ENCODE data around the gene AGBL5. TPM values are rescaled to one million over a fixed set of nuclear protein-coding genes. Genes with fewer than 3 reads are reported as not detected.

The AGBL5 gene
- total RNA-seq, 1 experiment from 2014 or later: 40.0 TPM

GRCh38 chr2:27058210-27058609 lies 6.7 kb downstream of the AGBL5 start:
- no peak overlapping the region for H3K4me2 ChIP-seq (ENCODE audit: low read length)
- no TSS peak for BruUV-seq (replicated peaks)
- no peak for TF ChIP-seq EZH2phosphoT487 (IDR thresholded peaks at IDR 0.05; ENCODE audit: borderline replicate concordance)
- TF ChIP-seq RAD21 (IDR thresholded peaks at IDR 0.05; ENCODE audit: low read depth): no peak
- TF ChIP-seq JUND (IDR thresholded peaks at IDR 0.05): no peak
- no peak for TF ChIP-seq SIN3A (IDR thresholded peaks at IDR 0.05; ENCODE audit: low read depth)
- no peak overlapping the region for H2AFZ ChIP-seq (ENCODE audit: low read depth, low read length, poor library complexity, severe bottlenecking)
- CTCF ChIA-PET: no interaction called here
- H3K79me2 ChIP-seq (ENCODE audit: insufficient read depth, low read length): no peaks in the 10 kb centered on the region
- RAD21 ChIA-PET (ENCODE audit: low non-redundant PET in 1 of 2, low total read pairs in 2 of 2, uncharacterized antibody in 2 of 2, unreplicated experiment in 2 of 2): no interaction called here
- no peaks in the 10 kb centered on the region for H3K9me2 ChIP-seq (ENCODE audit: insufficient read depth)
- H3K36me3 ChIP-seq (ENCODE audit: control insufficient read depth in 1 of 2, insufficient read depth in 2 of 2, low read length in 2 of 2): peaks cover 9 to 17% of the 10 kb centered on the region in 2 experiments; a peak in 2 of 4 replicates
- POLR2A ChIA-PET: interaction anchor here (1.1 kb wide), 1 partner anchor 10 kb away, joined by 3 read pairs; no protein-coding TSS in a partner anchor
- H3K4me1 ChIP-seq (ENCODE audit: control insufficient read depth in 1 of 2, insufficient read depth in 2 of 2, low read length in 2 of 2): no peaks in the 10 kb centered on the region
- H3K9me3 ChIP-seq (ENCODE audit: control insufficient read depth in 1 of 2, insufficient read depth in 1 of 2, low read depth in 1 of 2, low read length in 2 of 2): no peaks in the 10 kb centered on the region
- no peak overlapping the region for H3K27ac ChIP-seq (ENCODE audit: low read depth, low read length)
- H3K9ac ChIP-seq (ENCODE audit: low read length): no peak overlapping the region
- no peaks in the 10 kb centered on the region for H3K27me3 ChIP-seq (ENCODE audit: insufficient read depth, low read length)
- no peak overlapping the region for H3K4me3 ChIP-seq (replicated peaks in 1 of 2; ENCODE audit: low read depth in 1 of 2, low read length in 2 of 2)
- no peaks in the 10 kb centered on the region for H4K20me1 ChIP-seq (ENCODE audit: insufficient read depth)
- DNase-seq (ENCODE audit: low read depth, low spot score) (no peak), ATAC-seq (no peak)
- intact Hi-C loops (cut with micrococcal nuclease): no loop called here

DNA sequence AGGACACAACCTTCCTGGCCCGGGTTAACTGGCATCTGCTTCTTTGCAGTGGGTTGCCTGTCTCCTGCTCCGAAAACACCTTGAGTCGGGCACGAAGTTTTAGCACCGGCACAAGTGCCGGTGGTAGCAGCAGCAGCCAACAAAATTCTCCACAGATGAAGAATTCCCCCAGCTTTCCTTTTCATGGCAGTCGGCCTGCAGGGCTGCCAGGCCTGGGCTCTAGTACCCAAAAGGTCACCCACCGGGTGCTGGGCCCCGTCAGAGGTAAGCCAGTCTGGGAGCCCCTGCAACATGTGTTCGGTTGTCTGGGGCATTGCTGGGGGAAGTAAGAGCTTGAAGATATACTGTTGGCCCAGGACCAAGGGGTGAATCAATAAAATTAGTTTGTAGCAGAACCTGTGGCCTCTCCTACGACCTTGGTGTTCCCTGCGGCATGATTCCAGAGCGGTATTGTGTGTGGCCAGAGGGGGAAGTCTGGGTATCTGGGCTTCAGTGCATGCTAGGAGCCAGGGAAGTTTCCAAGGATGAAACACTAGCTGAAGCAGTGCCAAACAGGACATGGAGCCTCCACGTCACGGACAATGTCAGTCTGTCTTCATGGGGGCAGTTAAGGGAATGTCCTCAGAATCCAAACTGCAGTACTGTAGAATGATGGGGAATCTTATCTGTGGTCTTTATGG lies 7.8 kb downstream of the AGBL5 start:
- H3K4me2 ChIP-seq (ENCODE audit: low read length): no peak overlapping the region
- H3K4me1 ChIP-seq (ENCODE audit: control insufficient read depth in 1 of 2, insufficient read depth in 2 of 2, low read length in 2 of 2): no peaks in the 10 kb centered on the region
- no peaks in the 10 kb centered on the region for H3K9me2 ChIP-seq (ENCODE audit: insufficient read depth)
- ChIA-PET RAD21 (ENCODE audit: low non-redundant PET in 1 of 2, low total read pairs in 2 of 2, uncharacterized antibody in 2 of 2, unreplicated experiment in 2 of 2) (no interaction called here), CTCF (no interaction called here), POLR2A (interaction anchor here (1.1 kb wide), 1 partner anchor 9 kb away, joined by 3 read pairs; no protein-coding TSS in a partner anchor)
- no peaks in the 10 kb centered on the region for H3K9me3 ChIP-seq (ENCODE audit: control insufficient read depth in 1 of 2, insufficient read depth in 1 of 2, low read depth in 1 of 2, low read length in 2 of 2)
- intact Hi-C loops (cut with micrococcal nuclease): no loop called here
- TF ChIP-seq RAD21 (IDR thresholded peaks at IDR 0.05; ENCODE audit: low read depth): no peak
- TF ChIP-seq, protein P1, sequence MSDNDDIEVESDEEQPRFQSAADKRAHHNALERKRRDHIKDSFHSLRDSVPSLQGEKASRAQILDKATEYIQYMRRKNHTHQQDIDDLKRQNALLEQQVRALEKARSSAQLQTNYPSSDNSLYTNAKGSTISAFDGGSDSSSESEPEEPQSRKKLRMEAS (IDR thresholded peaks at IDR 0.05): no peak
- TF ChIP-seq, protein P2, sequence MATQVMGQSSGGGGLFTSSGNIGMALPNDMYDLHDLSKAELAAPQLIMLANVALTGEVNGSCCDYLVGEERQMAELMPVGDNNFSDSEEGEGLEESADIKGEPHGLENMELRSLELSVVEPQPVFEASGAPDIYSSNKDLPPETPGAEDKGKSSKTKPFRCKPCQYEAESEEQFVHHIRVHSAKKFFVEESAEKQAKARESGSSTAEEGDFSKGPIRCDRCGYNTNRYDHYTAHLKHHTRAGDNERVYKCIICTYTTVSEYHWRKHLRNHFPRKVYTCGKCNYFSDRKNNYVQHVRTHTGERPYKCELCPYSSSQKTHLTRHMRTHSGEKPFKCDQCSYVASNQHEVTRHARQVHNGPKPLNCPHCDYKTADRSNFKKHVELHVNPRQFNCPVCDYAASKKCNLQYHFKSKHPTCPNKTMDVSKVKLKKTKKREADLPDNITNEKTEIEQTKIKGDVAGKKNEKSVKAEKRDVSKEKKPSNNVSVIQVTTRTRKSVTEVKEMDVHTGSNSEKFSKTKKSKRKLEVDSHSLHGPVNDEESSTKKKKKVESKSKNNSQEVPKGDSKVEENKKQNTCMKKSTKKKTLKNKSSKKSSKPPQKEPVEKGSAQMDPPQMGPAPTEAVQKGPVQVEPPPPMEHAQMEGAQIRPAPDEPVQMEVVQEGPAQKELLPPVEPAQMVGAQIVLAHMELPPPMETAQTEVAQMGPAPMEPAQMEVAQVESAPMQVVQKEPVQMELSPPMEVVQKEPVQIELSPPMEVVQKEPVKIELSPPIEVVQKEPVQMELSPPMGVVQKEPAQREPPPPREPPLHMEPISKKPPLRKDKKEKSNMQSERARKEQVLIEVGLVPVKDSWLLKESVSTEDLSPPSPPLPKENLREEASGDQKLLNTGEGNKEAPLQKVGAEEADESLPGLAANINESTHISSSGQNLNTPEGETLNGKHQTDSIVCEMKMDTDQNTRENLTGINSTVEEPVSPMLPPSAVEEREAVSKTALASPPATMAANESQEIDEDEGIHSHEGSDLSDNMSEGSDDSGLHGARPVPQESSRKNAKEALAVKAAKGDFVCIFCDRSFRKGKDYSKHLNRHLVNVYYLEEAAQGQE (IDR thresholded peaks at IDR 0.05; ENCODE audit: low read depth): no peak
- H3K27me3 ChIP-seq (ENCODE audit: insufficient read depth, low read length): no peaks in the 10 kb centered on the region
- no peak overlapping the region for H3K4me3 ChIP-seq (replicated peaks in 1 of 2; ENCODE audit: low read depth in 1 of 2, low read length in 2 of 2)
- no peaks in the 10 kb centered on the region for H4K20me1 ChIP-seq (ENCODE audit: insufficient read depth)
- H3K36me3 ChIP-seq (ENCODE audit: control insufficient read depth in 1 of 2, insufficient read depth in 2 of 2, low read length in 2 of 2): peaks cover 9 to 17% of the 10 kb centered on the region in 2 experiments; a peak in 2 of 4 replicates
- no peak overlapping the region for H3K9ac ChIP-seq (ENCODE audit: low read length)
- H3K27ac ChIP-seq (ENCODE audit: low read depth, low read length): no peak overlapping the region
- H2AFZ ChIP-seq (ENCODE audit: low read depth, low read length, poor library complexity, severe bottlenecking): no peak overlapping the region
- ATAC-seq (no peak), DNase-seq (ENCODE audit: low read depth, low spot score) (no peak)
- no TSS peak for BruUV-seq (replicated peaks)
- no peaks in the 10 kb centered on the region for H3K79me2 ChIP-seq (ENCODE audit: insufficient read depth, low read length)

Data from HCT116 (cell line).